Stimulated activated CD8-positive, alpha-beta memory T cell treated with anti-CD3 and anti-CD28 coated beads, Interleukin-4, amount 100 ng/mL, for 4 hours (primary cell): ENCODE measurements around the gene EFCAB3.
"Not testable (repeated sequence)": the region's sequence is repeated elsewhere in the genome, so short reads cannot be mapped to it uniquely, and the experiment has no call there.

Experiments
- DNase-seq, 2 donors: peaks; one replicate each; pipeline ENCODE4 v3.0.0-alpha.2; 2020; ENCODE audit warnings: low read depth in 2 of 2, low spot score in 1 of 2

Gene EFCAB3

GRCh38 chr17:62464422-62464821 lies 84.1 kb downstream of the EFCAB3 start:
- DNase-seq, result not testable (repeated sequence)

- DNase-seq, result not testable (repeated sequence)
These were observed 84.9 kb downstream of the EFCAB3 start for GRCh38 chr17:62465271-62465670.
